ENCODE results near the gene TM7SF2. TPM values are rescaled to one million over a fixed set of nuclear protein-coding genes. Genes with fewer than 3 reads are reported as not detected.

TM7SF2 gene
- total RNA-seq, 1 donor from 2014 or later = 12.8 TPM

- no peak for DNase-seq (ENCODE audit: extremely low read depth, low read depth, low spot score)
Observed at GRCh38 chr11:65089621-65090020, 22.1 kb upstream of the TM7SF2 start.

- DNase-seq (ENCODE audit: extremely low read depth, low read depth, low spot score) = no peak
Observed at GRCh38 chr11:65090628-65091027, 21.0 kb upstream of the TM7SF2 start.

GRCh38 chr11:65095427-65095826, 16.2 kb upstream of the TM7SF2 start:
- no peak for DNase-seq (ENCODE audit: extremely low read depth, low read depth, low spot score)

GRCh38 chr11:65095974-65096806, 15.5 kb upstream of the TM7SF2 start, which contains the start of gene VPS51:
TSS of gene VPS51 (plus strand) at chr11:65096214. CDS start at chr11:65096251, 37 bp downstream.
- DNase-seq (ENCODE audit: extremely low read depth, low read depth, low spot score) = peak; percentile 42

- no peak for DNase-seq (ENCODE audit: extremely low read depth, low read depth, low spot score)
Observed at GRCh38 chr11:65096926-65097325, 14.7 kb upstream of the TM7SF2 start.

- no peak for DNase-seq (ENCODE audit: extremely low read depth, low read depth, low spot score)
Observed at GRCh38 chr11:65100674-65101350, 10.9 kb upstream of the TM7SF2 start.

GRCh38 chr11:65102142-65103095, 9.3 kb upstream of the TM7SF2 start:
- no peak for DNase-seq (ENCODE audit: extremely low read depth, low read depth, low spot score)

- no peak for DNase-seq (ENCODE audit: extremely low read depth, low read depth, low spot score)
Observed at GRCh38 chr11:65103476-65103875, 8.2 kb upstream of the TM7SF2 start.

GRCh38 chr11:65104628-65105027, 7.0 kb upstream of the TM7SF2 start:
- no peak for DNase-seq (ENCODE audit: extremely low read depth, low read depth, low spot score)

- DNase-seq (ENCODE audit: extremely low read depth, low read depth, low spot score) = no peak
Observed at GRCh38 chr11:65107078-65107477, 4.6 kb upstream of the TM7SF2 start.

GRCh38 chr11:65107751-65108468, 3.8 kb upstream of the TM7SF2 start:
- DNase-seq (ENCODE audit: extremely low read depth, low read depth, low spot score) = no peak

- DNase-seq (ENCODE audit: extremely low read depth, low read depth, low spot score) = no peak
Observed at GRCh38 chr11:65108469-65109123, 3.1 kb upstream of the TM7SF2 start.

- DNase-seq (ENCODE audit: extremely low read depth, low read depth, low spot score) = no peak
Observed at GRCh38 chr11:65109231-65110198, 2.2 kb upstream of the TM7SF2 start.

GRCh38 chr11:65110354-65110861, 1.3 kb upstream of the TM7SF2 start:
- no peak for DNase-seq (ENCODE audit: extremely low read depth, low read depth, low spot score)

- DNase-seq (ENCODE audit: extremely low read depth, low read depth, low spot score) = no peak
Observed at GRCh38 chr11:65111159-65111743, 421 bp upstream of the TM7SF2 start.

GRCh38 chr11:65112546-65113360, 1.1 kb downstream of the TM7SF2 start:
- DNase-seq (ENCODE audit: extremely low read depth, low read depth, low spot score) = no peak

- DNase-seq (ENCODE audit: extremely low read depth, low read depth, low spot score) = no peak
Observed at GRCh38 chr11:65113361-65113756, 1.7 kb downstream of the TM7SF2 start.
